GM23338 (cell line): ENCODE data around the gene BACE2. TPM values are rescaled to one million over a fixed set of nuclear protein-coding genes. Genes with fewer than 3 reads are reported as not detected.
"Not testable (repeated sequence)": the region's sequence is repeated elsewhere in the genome, so short reads cannot be mapped to it uniquely, and the experiment has no call there.

Source experiments
- ATAC-seq: fragments of 200-7000 bp; cut with Tn5 transposase; 3 replicates; pipeline ENCODE4 v1.9.1; 2020
- DNase-seq: peaks from one replicate; pipeline ENCODE4 v3.0.0-alpha.2; 2015; ENCODE audit warnings: low spot score
- H2AFZ ChIP-seq: fragments of 200-600 bp; sonication (generic); 2 replicates; pipeline ENCODE4 v1.8.0; 2016; ENCODE audit warnings: antibody characterized with exemption, mild to moderate bottlenecking, moderate library complexity
- H3F3A ChIP-seq: fragments of 200-600 bp; sonication (generic); replicated peaks from 2 replicates; pipeline ENCODE4 v1.8.0; 2017; ENCODE audit warnings: antibody characterized with exemption, mixed run types, low read depth
- H3K27ac ChIP-seq: fragments of 200-600 bp; sonication (generic); 2 replicates; pipeline ENCODE4 v1.6.1; 2016; ENCODE audit warnings: low read depth
- H3K27me3 ChIP-seq: fragments of 200-600 bp; sonication (generic); 2 replicates; pipeline ENCODE4 v1.8.0; 2016; ENCODE audit warnings: mild to moderate bottlenecking, mixed run types, moderate library complexity; ENCODE audit not compliant: insufficient read depth
- H3K36me3 ChIP-seq: fragments of 200-600 bp; sonication (generic); 2 replicates; pipeline ENCODE4 v1.8.0; 2016; ENCODE audit warnings: mild to moderate bottlenecking; ENCODE audit not compliant: insufficient read depth
- H3K4me1 ChIP-seq: fragments of 200-600 bp; sonication (generic); 2 replicates; pipeline ENCODE4 v1.8.0; 2016; ENCODE audit warnings: mild to moderate bottlenecking, moderate library complexity; ENCODE audit not compliant: insufficient read depth
- H3K4me2 ChIP-seq: fragments of 200-600 bp; sonication (generic); 2 replicates; pipeline ENCODE4 v1.7.1; 2017; ENCODE audit warnings: mixed run types
- H3K4me3 ChIP-seq: fragments of 200-600 bp; sonication (generic); 2 replicates; pipeline ENCODE4 v1.6.1; 2016; ENCODE audit warnings: mixed run types
- H3K79me2 ChIP-seq: fragments of 200-600 bp; sonication (generic); replicated peaks from 2 replicates; pipeline ENCODE4 v1.8.0; 2017; ENCODE audit warnings: mild to moderate bottlenecking; ENCODE audit not compliant: insufficient read depth
- H3K9me2 ChIP-seq: fragments of 200-600 bp; sonication (generic); 2 replicates; pipeline ENCODE4 v1.8.0; 2017; ENCODE audit not compliant: insufficient read depth
- H4K20me1 ChIP-seq: fragments of 200-600 bp; sonication (generic); replicated peaks from 2 replicates; pipeline ENCODE4 v1.8.0; 2017; ENCODE audit warnings: mild to moderate bottlenecking; ENCODE audit not compliant: insufficient read depth
- H3K27ac Mint-ChIP-seq: 2 replicates; pipeline ENCODE4 v1.8.0; 2020; ENCODE audit warnings: inconsistent platforms, mild to moderate bottlenecking, moderate library complexity, mixed read lengths
- H3K27me3 Mint-ChIP-seq: 3 replicates; pipeline ENCODE4 v1.8.0; 2022; ENCODE audit warnings: low read depth, mild to moderate bottlenecking, moderate library complexity, mixed read lengths, inconsistent platforms; ENCODE audit not compliant: insufficient read depth, poor library complexity
- H3K36me3 Mint-ChIP-seq: 3 replicates; pipeline ENCODE4 v1.8.0; 2021; ENCODE audit warnings: low read depth, mild to moderate bottlenecking, inconsistent platforms, moderate library complexity, mixed read lengths
- H3K4me1 Mint-ChIP-seq: 3 replicates; pipeline ENCODE4 v1.8.0; 2020; ENCODE audit warnings: mild to moderate bottlenecking, inconsistent platforms, mixed read lengths
- H3K4me3 Mint-ChIP-seq: 3 replicates; pipeline ENCODE4 v1.8.0; 2021; ENCODE audit warnings: moderate library complexity, mild to moderate bottlenecking, inconsistent platforms, mixed read lengths
- H3K9me3 Mint-ChIP-seq: 3 replicates; pipeline ENCODE4 v1.8.0; 2020; ENCODE audit warnings: moderate library complexity, mild to moderate bottlenecking, inconsistent platforms, mixed read lengths
- CREB1 ChIP-seq: fragments of 250-450 bp; sonication (Bioruptor Pico); IDR thresholded peaks from 2 replicates; pipeline ENCODE4 v1.5.0; 2020; ENCODE audit warnings: low read depth, mild to moderate bottlenecking, moderate library complexity
- CTCF ChIP-seq, 2 experiments: fragments of 200-600 bp in 1 of 2; sonication (generic) in 1 of 2; conservative IDR thresholded peaks; 2 replicates each; pipeline versions ENCODE4 v1.5.1 to v1.6.1; 2016 to 2017; ENCODE audit warnings: antibody characterized with exemption in 2 of 2, low read depth in 2 of 2, mild to moderate bottlenecking in 2 of 2, moderate library complexity in 1 of 2
- EZH2 ChIP-seq: fragments of 200-600 bp; sonication (generic); IDR thresholded peaks from one replicate; pipeline ENCODE4 v1.8.0; 2017; ENCODE audit warnings: antibody characterized with exemption, mild to moderate bottlenecking, low read depth; ENCODE audit not compliant: unreplicated experiment
- JUNB ChIP-seq: IDR thresholded peaks from one replicate; pipeline ENCODE4 v1.6.1; 2016; ENCODE audit warnings: antibody characterized with exemption; ENCODE audit not compliant: unreplicated experiment
- NANOG ChIP-seq: IDR thresholded peaks from 2 replicates; pipeline ENCODE4 v1.6.1; 2016; ENCODE audit warnings: antibody characterized with exemption, borderline replicate concordance
- POLR2AphosphoS5 ChIP-seq: IDR thresholded peaks from 2 replicates; pipeline ENCODE4 v1.6.1; 2016; ENCODE audit warnings: antibody characterized with exemption, low read depth
- ZNF114 ChIP-seq: fragments of 250-450 bp; sonication (Bioruptor Pico); IDR thresholded peaks from 2 replicates; pipeline ENCODE4 v1.5.0; 2020; ENCODE audit warnings: mild to moderate bottlenecking, moderate library complexity
- ZNF462 ChIP-seq: fragments of 250-450 bp; sonication (Bioruptor Pico); IDR thresholded peaks from 2 replicates; pipeline ENCODE4 v1.5.0; 2020; ENCODE audit warnings: mild to moderate bottlenecking, moderate library complexity
- polyA plus RNA-seq: library from polyadenylated mRNA; unstranded; fragments of >200 nt; fragmentation: Nextera tagmentation; extraction: Ambion mirVana; gene quantifications from 2 replicates; pipeline ENCODE4 v1.2.1, GENCODE V29; 2016
- total RNA-seq: library from RNA; depleted of rRNA; stranded (reverse); fragments of >200 nt; shearing (Covaris generic); gene quantifications from 2 replicates; pipeline ENCODE4 v1.2.3, GENCODE V29; 2014

Gene BACE2
- total and polyA plus RNA-seq, 2 experiments from 2014 or later = 3.5 to 6.8 TPM

DNA sequence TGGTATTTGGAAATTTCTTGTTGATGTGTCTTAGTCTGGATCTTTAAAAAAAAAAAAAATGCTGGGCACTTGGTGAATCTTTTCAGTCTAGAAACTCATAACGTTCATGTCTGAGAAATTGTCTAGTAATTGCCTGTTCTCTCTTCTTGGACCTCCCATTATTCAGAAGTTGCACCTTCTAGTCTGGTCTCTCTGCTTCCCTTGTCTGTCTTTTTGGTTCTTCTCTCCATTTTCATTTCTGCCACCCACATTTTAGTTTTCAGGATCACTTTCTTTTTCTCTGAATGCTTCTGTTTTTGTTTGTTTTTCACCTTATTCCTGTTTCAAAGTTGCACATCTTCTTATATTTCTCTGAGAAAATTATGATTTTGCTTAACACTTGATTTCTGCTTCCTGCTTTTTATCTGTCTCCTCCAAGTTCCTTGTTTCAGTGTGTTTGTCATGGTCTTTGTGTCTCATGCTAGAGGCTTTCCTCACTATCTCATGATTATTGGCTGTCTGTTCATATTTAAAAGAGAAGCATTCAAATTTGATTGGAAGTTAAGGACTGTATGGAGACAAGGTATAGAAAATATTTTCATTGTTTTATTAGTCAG, 21.3 kb downstream of the BACE2 start:
- Mint-ChIP-seq H3K9me3 (peaks cover 14% of the 10 kb centered on the region), H3K4me1 (no peaks in the 10 kb centered on the region; the same call in 2 of the 3 replicates), H3K36me3 (peaks cover 4% of the 10 kb centered on the region; the same call in 1 of the 3 replicates), H3K4me3 (no peak overlapping the region), H3K27ac (no peak overlapping the region), H3K27me3 (peaks cover 5% of the 10 kb centered on the region)
- H3F3A ChIP-seq = no peaks in the 10 kb centered on the region
- no peaks in the 10 kb centered on the region for H3K36me3 ChIP-seq
- no peak overlapping the region for H3K4me3 ChIP-seq
- TF ChIP-seq CREB1 (CRISPR knock-in tag) (no peak), CTCF (conservative IDR thresholded peaks at IDR 0.05; ENCODE audit: low read depth in 2 of 2) (no peak)
- no peaks in the 10 kb centered on the region for H3K79me2 ChIP-seq
- H2AFZ ChIP-seq = no peak overlapping the region
- H3K27ac ChIP-seq = no peak overlapping the region
- H3K9me2 ChIP-seq = 0 out of 2 replicates have a peak, but pooled peaks cover 5% of the 10 kb centered on the region
- no peaks in the 10 kb centered on the region for H3K4me1 ChIP-seq
- DNase-seq (no peak), ATAC-seq (no peak)
- no peaks in the 10 kb centered on the region for H4K20me1 ChIP-seq
- H3K27me3 ChIP-seq = no peaks in the 10 kb centered on the region
- no peak overlapping the region for H3K4me2 ChIP-seq

- not testable (repeated sequence) for H3K4me1 Mint-ChIP-seq, H3K79me2 ChIP-seq, H3F3A ChIP-seq, H3K4me3 ChIP-seq, H2AFZ ChIP-seq, H3K27ac Mint-ChIP-seq, H3K36me3 Mint-ChIP-seq, H3K4me3 Mint-ChIP-seq, H3K9me2 ChIP-seq, H3K4me2 ChIP-seq, H3K27me3 Mint-ChIP-seq, H4K20me1 ChIP-seq, H3K27me3 ChIP-seq, H3K27ac ChIP-seq, H3K36me3 ChIP-seq, ATAC-seq, DNase-seq, H3K4me1 ChIP-seq
- H3K9me3 Mint-ChIP-seq = peaks cover 11% of the 10 kb centered on the region
These were observed 24.6 kb downstream of the BACE2 start for GRCh38 chr21:41192552-41192951.

GRCh38 chr21:41195311-41195710, 27.4 kb downstream of the BACE2 start:
- peaks cover 6% of the 10 kb centered on the region; the same call in 2 of the 3 replicates for H3K4me1 Mint-ChIP-seq
- Histone ChIP-seq H3K36me3 (no peaks in the 10 kb centered on the region), H3K4me2 (no peak overlapping the region), H3K4me3 (no peak overlapping the region), H2AFZ (no peak overlapping the region), H3K4me1 (no peaks in the 10 kb centered on the region), H3K79me2 (no peaks in the 10 kb centered on the region), H3K27me3 (no peaks in the 10 kb centered on the region), H4K20me1 (no peaks in the 10 kb centered on the region), H3K9me2 (0 out of 2 replicates have a peak, but pooled peaks cover 2% of the 10 kb centered on the region), H3K27ac (no peak overlapping the region), H3F3A (no peaks in the 10 kb centered on the region)
- peaks cover 4% of the 10 kb centered on the region for H3K27me3 Mint-ChIP-seq
- peaks cover 4% of the 10 kb centered on the region; the same call in 1 of the 3 replicates for H3K36me3 Mint-ChIP-seq
- H3K4me3 Mint-ChIP-seq = no peak overlapping the region
- H3K27ac Mint-ChIP-seq = no peak overlapping the region
- ATAC-seq (no peak), DNase-seq (no peak)
- peaks cover 5% of the 10 kb centered on the region; the same call in 2 of the 3 replicates for H3K9me3 Mint-ChIP-seq
- TF ChIP-seq ZNF114 (CRISPR knock-in tag) (no peak), NANOG (no peak), JUNB (no peak), POLR2AphosphoS5 (no peak), EZH2 (no peak), ZNF462 (CRISPR knock-in tag) (no peak)
